Progenitor cell of endocrine pancreas (in vitro differentiated cells): ENCODE data around the gene CYP4A22. TPM values are rescaled to one million over a fixed set of nuclear protein-coding genes. Genes with fewer than 3 reads are reported as not detected.

Experiments
- DNase-seq: peaks from one replicate; pipeline ENCODE4 v3.0.0; 2021; ENCODE audit warnings: low spot score; ENCODE audit not compliant: unreplicated experiment
- H3K27ac Mint-ChIP-seq: 2 replicates; pipeline ENCODE4 v1.8.0; 2021; ENCODE audit warnings: mild to moderate bottlenecking, moderate library complexity, mixed read lengths
- H3K27me3 Mint-ChIP-seq: 2 replicates; pipeline ENCODE4 v1.8.0; 2021; ENCODE audit warnings: mixed read lengths
- H3K36me3 Mint-ChIP-seq: 2 replicates; pipeline ENCODE4 v1.8.0; 2022; ENCODE audit warnings: mixed read lengths; ENCODE audit not compliant: insufficient read depth
- H3K4me1 Mint-ChIP-seq: 2 replicates; pipeline ENCODE4 v1.8.0; 2021; ENCODE audit warnings: low read depth, mixed read lengths
- H3K4me3 Mint-ChIP-seq: 2 replicates; pipeline ENCODE4 v1.8.0; 2021; ENCODE audit warnings: low read depth, mild to moderate bottlenecking, moderate library complexity, mixed read lengths
- H3K9me3 Mint-ChIP-seq: 2 replicates; pipeline ENCODE4 v1.8.0; 2021; ENCODE audit warnings: low read depth, mixed read lengths
- total RNA-seq: library from RNA; stranded (reverse); gene quantifications from 2 replicates; pipeline ENCODE4 v1.2.1, GENCODE V29; 2021
- TF ChIP-seq, protein P1 (sequence below): fragments of 200-600 bp; sonication (generic); IDR thresholded peaks from one replicate; pipeline ENCODE4 v1.5.0; 2021; ENCODE audit warnings: antibody characterized with exemption, mild to moderate bottlenecking; ENCODE audit not compliant: unreplicated experiment

Gene CYP4A22
- total RNA-seq, 1 donor from 2014 or later = not detected

DNA sequence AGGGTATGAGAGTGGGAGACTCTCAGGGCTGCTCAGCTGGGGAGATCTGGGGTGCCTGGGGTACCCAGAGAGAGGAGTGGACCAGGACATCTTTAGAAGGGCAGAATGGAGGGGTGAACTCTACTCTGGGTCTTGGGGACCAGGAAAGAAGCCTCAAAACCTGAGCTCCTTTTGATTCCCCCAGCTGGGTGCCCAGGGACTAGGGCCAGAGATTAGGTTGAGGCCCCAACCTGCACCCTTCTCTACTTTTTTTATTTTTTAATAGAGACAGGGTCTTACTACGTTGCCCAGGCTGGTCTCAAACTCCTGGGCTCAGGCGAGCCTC lies 50.6 kb downstream of the CYP4A22 start:
- Mint-ChIP-seq H3K27me3 (peaks cover 8% of the 10 kb centered on the region), H3K4me3 (no peak overlapping the region), H3K27ac (no peak overlapping the region), H3K4me1 (peaks cover 13% of the 10 kb centered on the region), H3K9me3 (no peaks in the 10 kb centered on the region), H3K36me3 (no peaks in the 10 kb centered on the region)
- DNase-seq = peak; percentile 2
- TF ChIP-seq, protein P1, sequence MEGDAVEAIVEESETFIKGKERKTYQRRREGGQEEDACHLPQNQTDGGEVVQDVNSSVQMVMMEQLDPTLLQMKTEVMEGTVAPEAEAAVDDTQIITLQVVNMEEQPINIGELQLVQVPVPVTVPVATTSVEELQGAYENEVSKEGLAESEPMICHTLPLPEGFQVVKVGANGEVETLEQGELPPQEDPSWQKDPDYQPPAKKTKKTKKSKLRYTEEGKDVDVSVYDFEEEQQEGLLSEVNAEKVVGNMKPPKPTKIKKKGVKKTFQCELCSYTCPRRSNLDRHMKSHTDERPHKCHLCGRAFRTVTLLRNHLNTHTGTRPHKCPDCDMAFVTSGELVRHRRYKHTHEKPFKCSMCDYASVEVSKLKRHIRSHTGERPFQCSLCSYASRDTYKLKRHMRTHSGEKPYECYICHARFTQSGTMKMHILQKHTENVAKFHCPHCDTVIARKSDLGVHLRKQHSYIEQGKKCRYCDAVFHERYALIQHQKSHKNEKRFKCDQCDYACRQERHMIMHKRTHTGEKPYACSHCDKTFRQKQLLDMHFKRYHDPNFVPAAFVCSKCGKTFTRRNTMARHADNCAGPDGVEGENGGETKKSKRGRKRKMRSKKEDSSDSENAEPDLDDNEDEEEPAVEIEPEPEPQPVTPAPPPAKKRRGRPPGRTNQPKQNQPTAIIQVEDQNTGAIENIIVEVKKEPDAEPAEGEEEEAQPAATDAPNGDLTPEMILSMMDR = no peak

DNA sequence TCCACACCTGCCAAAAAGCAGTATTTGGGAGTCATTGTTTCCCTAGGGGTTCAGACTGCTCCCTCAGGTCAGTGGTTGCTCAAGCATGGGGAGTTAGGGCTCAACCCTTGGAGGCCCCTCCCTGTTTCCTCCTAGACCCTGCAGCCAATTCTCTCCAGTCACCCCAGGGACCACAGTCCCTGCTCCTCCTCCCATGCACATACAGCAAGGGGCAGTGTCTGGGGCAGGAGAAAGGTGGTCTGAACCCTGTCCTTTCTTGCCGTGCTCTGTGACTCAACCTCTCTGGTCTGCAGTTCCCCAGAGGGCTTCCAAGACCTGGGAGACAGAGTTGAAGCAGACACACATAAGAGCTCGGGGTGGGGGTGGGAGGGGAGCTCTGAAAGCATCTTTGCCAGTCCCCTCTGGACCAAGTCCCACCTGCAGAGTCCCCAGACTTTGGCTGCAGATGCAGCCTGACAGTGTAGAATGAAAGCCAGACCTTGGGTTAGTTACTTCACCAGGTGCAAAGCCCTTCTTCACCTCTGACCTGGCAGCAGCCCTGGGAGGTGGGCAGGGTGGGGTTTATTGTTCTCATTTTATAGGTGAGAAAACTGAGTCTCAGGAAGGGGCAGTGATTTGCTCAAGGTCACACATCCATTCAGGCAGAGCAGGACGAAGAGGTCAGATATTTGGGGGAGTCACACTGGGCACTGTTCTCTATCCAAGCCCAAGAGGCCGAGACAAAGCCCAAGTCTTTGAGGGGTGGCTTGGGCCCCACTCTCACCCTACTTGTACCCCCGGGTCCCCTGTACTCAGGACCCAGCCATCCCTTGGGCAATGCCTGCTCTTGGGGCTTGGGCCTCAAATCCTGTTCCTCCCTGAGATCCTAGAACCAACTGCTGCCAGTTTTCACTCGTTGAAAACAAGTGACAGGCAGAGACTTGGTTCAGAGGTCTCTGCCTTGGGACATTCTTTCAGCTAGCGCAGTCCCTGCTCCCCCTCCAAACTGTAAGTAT lies 51.8 kb downstream of the CYP4A22 start:
- Mint-ChIP-seq H3K27me3 (peaks cover 7% of the 10 kb centered on the region), H3K4me3 (no peak overlapping the region)
- peak; percentile 5 for DNase-seq

DNA sequence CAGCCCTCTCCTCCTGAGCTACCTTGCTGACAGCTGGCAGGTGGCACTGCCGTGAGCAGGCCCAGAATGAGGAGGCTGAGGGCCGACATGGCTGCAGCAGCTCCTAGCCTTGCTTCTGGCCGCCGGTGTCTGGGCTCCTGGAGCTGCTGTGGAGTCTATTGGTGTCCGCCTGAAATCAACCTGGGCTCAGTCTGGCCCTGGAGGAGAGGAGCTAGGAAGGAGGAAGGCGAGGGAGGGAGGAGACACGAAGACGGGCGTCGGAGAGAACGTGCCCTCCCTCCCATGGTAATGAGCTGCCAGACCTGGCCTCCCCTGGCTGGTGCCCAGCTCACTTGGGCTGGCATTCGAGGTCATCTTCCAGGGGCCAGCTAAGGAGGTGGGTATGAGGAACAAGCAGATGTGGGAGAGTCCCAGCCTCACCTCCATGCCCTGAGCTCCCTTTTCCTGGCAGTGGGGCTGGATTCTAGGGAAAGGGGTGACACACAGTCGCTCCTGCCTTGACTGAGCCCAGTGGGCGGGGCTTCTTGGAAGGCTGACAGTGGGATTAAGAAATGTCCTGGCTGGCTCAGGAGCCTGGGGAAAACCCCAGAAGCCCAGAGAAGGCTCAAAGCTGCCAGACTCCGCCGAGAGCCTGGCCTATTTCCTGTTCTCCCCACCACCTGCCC lies 52.7 kb downstream of the CYP4A22 start, which contains the start of gene PDZK1IP1:
PDZK1IP1 (minus strand) TSS at position 193 of the 665 bp plus-strand sequence; CDS start at position 89, 104 bp downstream.
- no peaks in the 10 kb centered on the region for H3K36me3 Mint-ChIP-seq
- H3K4me3 Mint-ChIP-seq = no peak within 1 kb of the TSS
- peaks cover 13% of the 10 kb centered on the region for H3K4me1 Mint-ChIP-seq
- TF ChIP-seq, protein P1 = no peak
- no peak within 1 kb of the TSS for H3K27ac Mint-ChIP-seq
- H3K27me3 Mint-ChIP-seq = peaks cover 7% of the 10 kb centered on the region
- peak; percentile 6 for DNase-seq
- no peaks in the 10 kb centered on the region for H3K9me3 Mint-ChIP-seq

More for the DNA sequence above, 51.8 kb downstream of the CYP4A22 start:
- Mint-ChIP-seq H3K4me1 (peaks cover 13% of the 10 kb centered on the region), H3K27ac (no peak overlapping the region), H3K36me3 (no peaks in the 10 kb centered on the region), H3K9me3 (no peaks in the 10 kb centered on the region)
- TF ChIP-seq, protein P1 = no peak

DNA sequence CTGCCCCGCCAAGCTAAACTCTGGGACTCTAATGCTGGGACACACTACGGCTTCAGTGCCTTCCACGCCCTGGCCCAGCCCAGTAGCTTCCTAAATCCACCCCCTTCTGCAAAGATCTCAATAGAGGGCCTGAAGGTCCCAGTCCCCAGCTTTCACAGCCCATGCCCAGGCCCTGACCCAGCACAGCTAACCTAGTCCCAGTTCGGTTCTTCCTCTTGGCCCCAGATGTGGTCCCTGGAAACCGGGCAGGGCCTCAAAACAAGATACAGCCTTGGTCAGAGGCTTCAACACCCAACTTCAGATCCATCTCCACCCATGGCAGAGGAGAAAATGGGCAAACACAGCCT lies 53.2 kb downstream of the CYP4A22 start:
- Mint-ChIP-seq H3K4me3 (no peak overlapping the region), H3K9me3 (no peaks in the 10 kb centered on the region), H3K27me3 (peaks cover 6% of the 10 kb centered on the region)

DNA sequence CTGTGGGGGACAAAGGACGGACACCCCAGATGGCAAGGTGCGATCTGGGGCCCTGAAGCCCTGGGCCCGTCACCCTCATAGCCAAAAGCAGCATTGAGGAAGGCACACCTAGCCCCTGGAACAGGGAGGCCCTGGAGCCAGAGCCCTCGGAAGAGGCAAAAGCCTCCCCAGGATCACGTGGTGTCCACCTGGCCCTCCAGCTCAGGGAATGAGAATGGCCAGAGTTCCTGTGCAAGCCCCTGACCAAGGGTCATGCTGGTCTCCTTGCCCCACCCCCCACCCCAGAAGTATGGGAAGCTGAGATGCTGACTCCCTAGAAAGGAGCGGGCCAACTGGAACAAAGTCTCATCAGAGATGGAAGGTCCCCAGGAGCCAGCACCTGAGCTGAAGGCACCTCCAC lies 53.6 kb downstream of the CYP4A22 start:
- H3K4me3 Mint-ChIP-seq = no peak overlapping the region
- H3K27ac Mint-ChIP-seq = no peak overlapping the region
- peaks cover 3% of the 10 kb centered on the region for H3K27me3 Mint-ChIP-seq
- TF ChIP-seq, protein P1 = no peak
- H3K4me1 Mint-ChIP-seq = peaks cover 13% of the 10 kb centered on the region
- no peaks in the 10 kb centered on the region for H3K9me3 Mint-ChIP-seq
- DNase-seq = peak; percentile 7
- H3K36me3 Mint-ChIP-seq = no peaks in the 10 kb centered on the region

More for the DNA sequence above, 53.2 kb downstream of the CYP4A22 start:
- TF ChIP-seq, protein P1 = no peak
- Mint-ChIP-seq H3K27ac (no peak overlapping the region), H3K4me1 (peaks cover 13% of the 10 kb centered on the region), H3K36me3 (no peaks in the 10 kb centered on the region)
- peak; percentile 6 for DNase-seq
